Fibroblast of gingiva (primary cell): Measurements from ENCODE around the gene UBASH3A.

ENCODE experiments used
- DNase-seq: peaks from one replicate; pipeline ENCODE4 v3.0.0-alpha.2; 2011; ENCODE audit warnings: low read depth

Gene UBASH3A

GRCh38 chr21:42451941-42452340 lies 48.2 kb downstream of the UBASH3A start:
- no peak for DNase-seq

GRCh38 chr21:42452401-42453223 lies 48.9 kb downstream of the UBASH3A start:
- DNase-seq: no peak

- no peak for DNase-seq
These were observed 49.7 kb downstream of the UBASH3A start for GRCh38 chr21:42453224-42453985.

GRCh38 chr21:42453986-42454570 lies 50.4 kb downstream of the UBASH3A start:
- no peak for DNase-seq

GRCh38 chr21:42454786-42455185 lies 51.1 kb downstream of the UBASH3A start:
- no peak for DNase-seq

- no peak for DNase-seq
These were observed 51.5 kb downstream of the UBASH3A start for GRCh38 chr21:42455196-42455595.

- no peak for DNase-seq
These were observed 52.2 kb downstream of the UBASH3A start for GRCh38 chr21:42455754-42456440.

- no peak for DNase-seq
These were observed 52.8 kb downstream of the UBASH3A start for GRCh38 chr21:42456457-42456856.

GRCh38 chr21:42459082-42459460 lies 55.4 kb downstream of the UBASH3A start:
- DNase-seq: no peak

GRCh38 chr21:42459546-42460215 lies 56.0 kb downstream of the UBASH3A start:
- DNase-seq: no peak

- no peak for DNase-seq
These were observed 56.9 kb downstream of the UBASH3A start for GRCh38 chr21:42460391-42461184.

- no peak for DNase-seq
These were observed 57.5 kb downstream of the UBASH3A start for GRCh38 chr21:42461185-42461520.

GRCh38 chr21:42461881-42462877 lies 58.5 kb downstream of the UBASH3A start:
- DNase-seq: no peak

- DNase-seq: peak; percentile 49
These were observed 60.3 kb downstream of the UBASH3A start for GRCh38 chr21:42463861-42464515.

GRCh38 chr21:42465008-42465802 lies 61.5 kb downstream of the UBASH3A start:
- DNase-seq: no peak

- DNase-seq: no peak
These were observed 62.1 kb downstream of the UBASH3A start for GRCh38 chr21:42465803-42466127.

GRCh38 chr21:42466700-42467099 lies 63.0 kb downstream of the UBASH3A start:
- DNase-seq: no peak

GRCh38 chr21:42467140-42467983 lies 63.7 kb downstream of the UBASH3A start:
- DNase-seq: peak; percentile 12
